ELR (cell line): ENCODE data around the gene HOXD13.

Experiments used
- DNase-seq: peaks from one replicate; pipeline ENCODE4 v3.0.0-alpha.2; 2015; ENCODE audit warnings: low read depth

HOXD13 gene

GRCh38 chr2:176106581-176107539 is 14.3 kb downstream of the HOXD13 start, which contains the start of gene HOXD11:
TSS of gene HOXD11 (plus strand) at chr2:176107280. CDS start at chr2:176107356, 76 bp downstream.
- peak; percentile 38 for DNase-seq

- no peak for DNase-seq
Measured at GRCh38 chr2:176107731-176108181, 15.2 kb downstream of the HOXD13 start.

- no peak for DNase-seq
Measured at GRCh38 chr2:176109192-176109901, 16.8 kb downstream of the HOXD13 start.

GRCh38 chr2:176109946-176110345 is 17.4 kb downstream of the HOXD13 start:
- DNase-seq: no peak

- DNase-seq: no peak
Measured at GRCh38 chr2:176110415-176111308, 18.1 kb downstream of the HOXD13 start.

GRCh38 chr2:176111309-176111663 is 18.8 kb downstream of the HOXD13 start:
- no peak for DNase-seq

- DNase-seq: no peak
Measured at GRCh38 chr2:176111846-176112374, 19.4 kb downstream of the HOXD13 start.

- DNase-seq: no peak
Measured at GRCh38 chr2:176112375-176113302, 20.1 kb downstream of the HOXD13 start.

GRCh38 chr2:176114120-176114929 is 21.8 kb downstream of the HOXD13 start:
- DNase-seq: no peak

- DNase-seq: no peak
Measured at GRCh38 chr2:176114930-176115625, 22.6 kb downstream of the HOXD13 start.

GRCh38 chr2:176115883-176116813 is 23.6 kb downstream of the HOXD13 start, which contains the start of gene HOXD10:
TSS of gene HOXD10 (plus strand) at chr2:176116778. CDS start at chr2:176116834, 56 bp downstream.
- no peak for DNase-seq

GRCh38 chr2:176117162-176117822 is 24.8 kb downstream of the HOXD13 start:
- no peak for DNase-seq

- no peak for DNase-seq
Measured at GRCh38 chr2:176117823-176118371, 25.4 kb downstream of the HOXD13 start.

GRCh38 chr2:176118601-176119339 is 26.2 kb downstream of the HOXD13 start:
- DNase-seq: peak; percentile 34

GRCh38 chr2:176120364-176121189 is 28.1 kb downstream of the HOXD13 start:
- no peak for DNase-seq
